ENCODE results near the gene POLR2B.

Gene POLR2B

DNA sequence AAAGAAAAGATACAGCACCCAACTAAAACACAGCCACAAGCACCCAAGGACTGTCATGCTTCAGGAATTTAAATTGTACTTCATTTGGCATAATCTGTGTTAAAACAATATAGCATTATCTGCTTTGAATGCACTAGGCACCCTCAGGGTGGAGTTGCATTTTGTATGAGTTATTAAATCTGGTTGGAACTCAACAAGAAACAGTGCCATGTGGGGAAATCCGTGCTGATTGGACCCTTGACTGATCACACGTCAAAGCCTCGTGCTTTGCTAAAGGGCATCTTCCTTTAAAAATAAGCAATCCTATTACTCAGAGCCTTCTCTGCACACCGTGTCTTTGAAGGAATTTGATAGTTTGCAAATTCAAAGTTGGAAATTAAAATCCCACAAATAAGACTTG is 96.0 kb downstream of the POLR2B start:
- H3K27ac ChIP-seq, result no peak overlapping the region
- TF ChIP-seq CTCF (IDR thresholded peaks at IDR 0.05) (no peak), ZFX (IDR thresholded peaks at IDR 0.05; ENCODE audit: borderline replicate concordance) (no peak)

GRCh38 chr4:57075367-57075766 is 96.7 kb downstream of the POLR2B start:
- H3K27ac ChIP-seq, result no peak overlapping the region
- no peak for TF ChIP-seq CTCF (IDR thresholded peaks at IDR 0.05)
- no peak for TF ChIP-seq ZFX (IDR thresholded peaks at IDR 0.05; ENCODE audit: borderline replicate concordance)

DNA sequence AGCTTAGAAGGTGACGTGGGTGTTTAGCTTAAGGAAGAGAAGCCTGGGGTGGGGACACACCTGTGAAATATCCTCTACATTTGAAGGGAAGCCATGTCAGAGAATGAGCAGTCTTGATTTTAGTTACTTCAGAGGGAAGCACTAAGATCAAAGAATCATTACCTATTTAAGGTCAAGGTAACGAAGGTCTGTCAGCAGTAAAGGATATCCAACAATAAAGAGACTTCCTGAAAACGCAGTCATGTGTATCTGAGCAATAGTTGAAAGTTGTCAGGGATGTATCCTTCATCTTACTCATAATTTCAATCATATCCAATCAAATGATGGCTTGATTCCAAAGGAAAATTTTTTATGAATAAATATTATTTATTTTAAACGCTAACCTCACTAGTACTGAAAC is 98.0 kb downstream of the POLR2B start:
- no peak overlapping the region for H3K27ac ChIP-seq
- TF ChIP-seq ZFX (IDR thresholded peaks at IDR 0.05; ENCODE audit: borderline replicate concordance) (no peak), CTCF (IDR thresholded peaks at IDR 0.05) (no peak)

- no peak overlapping the region for H3K27ac ChIP-seq
- TF ChIP-seq ZFX (IDR thresholded peaks at IDR 0.05; ENCODE audit: borderline replicate concordance) (no peak), CTCF (IDR thresholded peaks at IDR 0.05) (no peak)
Measured at GRCh38 chr4:57077550-57078343, 99.1 kb downstream of the POLR2B start.

GRCh38 chr4:57078685-57079521 is 100.2 kb downstream of the POLR2B start:
- H3K27ac ChIP-seq, result no peak overlapping the region

More at GRCh38 chr4:57078685-57079521, 100.2 kb downstream of the POLR2B start:
- TF ChIP-seq CTCF (IDR thresholded peaks at IDR 0.05) (no peak), ZFX (IDR thresholded peaks at IDR 0.05; ENCODE audit: borderline replicate concordance) (no peak)

Measured in 22Rv1 (cell line).